A673 (cell line): ENCODE results near the gene FGFR3. TPM values are rescaled to one million over a fixed set of nuclear protein-coding genes. Genes with fewer than 3 reads are reported as not detected.

Experiments used
- BruUV-seq: library from RNA; stranded (reverse); fragments of 400-500 nt; replicated peaks from 2 replicates; lab custom pipeline; 2021; lab: Mats Ljungman, UMichigan
- CTCF ChIA-PET: fragments of 300-600 bp; sonication (Branson Sonifier 250); formaldehyde crosslinking; loops from one replicate; lab custom pipeline; 2022; ENCODE audit warnings: antibody characterized with exemption; lab: Charles Lee
- POLR2A ChIA-PET: fragments of 300-600 bp; sonication (Branson Sonifier 250); formaldehyde crosslinking; loops from one replicate; lab custom pipeline; 2022; ENCODE audit warnings: antibody characterized with exemption; ENCODE audit not compliant: low non-redundant PET; lab: Charles Lee
- DNase-seq: peaks from one replicate; pipeline ENCODE4 v3.0.0-alpha.2; 2015; ENCODE audit warnings: low spot score
- H3K27ac ChIP-seq: fragments of 200-600 bp; sonication (generic); 2 replicates; pipeline ENCODE4 v1.5.1; 2016; ENCODE audit warnings: mixed run types, low read depth, mild to moderate bottlenecking, mixed read lengths, antibody characterized with exemption, low read length; ENCODE audit not compliant: poor library complexity, severe bottlenecking
- H3K27me3 ChIP-seq: fragments of 200-600 bp; sonication (generic); replicated peaks from 2 replicates; pipeline ENCODE4 v1.6.1; 2017; ENCODE audit warnings: mixed run types, low read depth, mild to moderate bottlenecking, mixed read lengths, antibody characterized with exemption, low read length; ENCODE audit not compliant: insufficient read depth, poor library complexity
- H3K36me3 ChIP-seq: fragments of 200-600 bp; sonication (generic); 2 replicates; pipeline ENCODE4 v1.6.1; 2016; ENCODE audit warnings: mixed run types, mild to moderate bottlenecking, mixed read lengths, antibody characterized with exemption, low read length; ENCODE audit not compliant: insufficient read depth, poor library complexity, severe bottlenecking
- H3K4me1 ChIP-seq: fragments of 200-600 bp; sonication (generic); 2 replicates; pipeline ENCODE4 v1.6.1; 2017; ENCODE audit warnings: mixed run types, mild to moderate bottlenecking, mixed read lengths, antibody characterized with exemption, low read length; ENCODE audit not compliant: insufficient read depth, poor library complexity, severe bottlenecking
- H3K4me3 ChIP-seq: fragments of 200-600 bp; sonication (generic); 2 replicates; pipeline ENCODE4 v1.5.1; 2016; ENCODE audit warnings: low read depth, mixed run types, mild to moderate bottlenecking, mixed read lengths, low read length; ENCODE audit not compliant: poor library complexity, severe bottlenecking
- H3K9me3 ChIP-seq: fragments of 200-600 bp; sonication (generic); 2 replicates; pipeline ENCODE4 v1.6.1; 2016; ENCODE audit warnings: mixed run types, low read depth, mild to moderate bottlenecking, mixed read lengths, antibody characterized with exemption, low read length; ENCODE audit not compliant: poor library complexity, severe bottlenecking
- EZH2 ChIP-seq: fragments of 200-600 bp; sonication (generic); IDR thresholded peaks from 2 replicates; pipeline ENCODE4 v1.6.1; 2017; ENCODE audit warnings: borderline replicate concordance, low read depth, mild to moderate bottlenecking, mixed read lengths, antibody characterized with exemption, low read length; ENCODE audit not compliant: poor library complexity, severe bottlenecking
- intact Hi-C: fragments of 100-400 bp; cut with micrococcal nuclease; formaldehyde crosslinking; loops from one replicate; pipeline ENCODE4 v1.10.0; 2022; ENCODE audit not compliant: unreplicated experiment
- total RNA-seq: library from RNA; stranded (reverse); gene quantifications from 2 replicates; pipeline ENCODE4 v1.2.3, GENCODE V29; 2021
- TF ChIP-seq, protein P1 (sequence below): fragments of 300-800, 200-600 bp; sonication (generic); conservative IDR thresholded peaks from 2 replicates; pipeline ENCODE4 v1.5.1; 2017; ENCODE audit warnings: low read depth, mild to moderate bottlenecking, antibody characterized with exemption, low read length, moderate library complexity, mixed read lengths

FGFR3 gene
- total RNA-seq, 1 experiment from 2014 or later = 5.5 TPM

DNA sequence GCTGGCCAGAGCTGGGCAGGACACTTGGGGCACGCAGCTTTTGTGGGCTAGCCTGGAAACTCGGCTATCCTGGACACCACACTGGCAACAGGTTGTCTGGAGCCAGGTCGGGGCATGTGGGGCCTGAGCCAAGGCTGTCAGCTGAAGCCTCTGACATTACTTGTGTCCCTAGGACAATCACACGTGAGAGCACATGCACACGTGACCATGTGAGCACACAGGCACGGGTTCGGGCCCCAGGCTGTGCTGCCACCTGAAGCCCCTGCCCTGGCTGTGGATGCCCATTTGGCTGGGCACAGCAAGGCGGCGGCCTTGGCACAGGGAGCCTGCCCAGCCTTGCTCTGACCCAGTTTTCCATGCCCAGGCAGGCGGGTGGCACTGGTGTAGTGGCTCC lies 8.7 kb upstream of the FGFR3 start:
- no peak overlapping the region for H3K4me3 ChIP-seq
- TF ChIP-seq EZH2 = no peak
- TF ChIP-seq, protein P1, sequence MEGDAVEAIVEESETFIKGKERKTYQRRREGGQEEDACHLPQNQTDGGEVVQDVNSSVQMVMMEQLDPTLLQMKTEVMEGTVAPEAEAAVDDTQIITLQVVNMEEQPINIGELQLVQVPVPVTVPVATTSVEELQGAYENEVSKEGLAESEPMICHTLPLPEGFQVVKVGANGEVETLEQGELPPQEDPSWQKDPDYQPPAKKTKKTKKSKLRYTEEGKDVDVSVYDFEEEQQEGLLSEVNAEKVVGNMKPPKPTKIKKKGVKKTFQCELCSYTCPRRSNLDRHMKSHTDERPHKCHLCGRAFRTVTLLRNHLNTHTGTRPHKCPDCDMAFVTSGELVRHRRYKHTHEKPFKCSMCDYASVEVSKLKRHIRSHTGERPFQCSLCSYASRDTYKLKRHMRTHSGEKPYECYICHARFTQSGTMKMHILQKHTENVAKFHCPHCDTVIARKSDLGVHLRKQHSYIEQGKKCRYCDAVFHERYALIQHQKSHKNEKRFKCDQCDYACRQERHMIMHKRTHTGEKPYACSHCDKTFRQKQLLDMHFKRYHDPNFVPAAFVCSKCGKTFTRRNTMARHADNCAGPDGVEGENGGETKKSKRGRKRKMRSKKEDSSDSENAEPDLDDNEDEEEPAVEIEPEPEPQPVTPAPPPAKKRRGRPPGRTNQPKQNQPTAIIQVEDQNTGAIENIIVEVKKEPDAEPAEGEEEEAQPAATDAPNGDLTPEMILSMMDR = no peak
- H3K27me3 ChIP-seq = no peaks in the 10 kb centered on the region
- intact Hi-C loops = no loop called here
- H3K27ac ChIP-seq = no peak overlapping the region
- BruUV-seq = no TSS peak
- CTCF ChIA-PET = no interaction called here
- no peaks in the 10 kb centered on the region for H3K36me3 ChIP-seq
- no peak for DNase-seq
- POLR2A ChIA-PET = no interaction called here
- H3K4me1 ChIP-seq = no peaks in the 10 kb centered on the region
- H3K9me3 ChIP-seq = no peaks in the 10 kb centered on the region

DNA sequence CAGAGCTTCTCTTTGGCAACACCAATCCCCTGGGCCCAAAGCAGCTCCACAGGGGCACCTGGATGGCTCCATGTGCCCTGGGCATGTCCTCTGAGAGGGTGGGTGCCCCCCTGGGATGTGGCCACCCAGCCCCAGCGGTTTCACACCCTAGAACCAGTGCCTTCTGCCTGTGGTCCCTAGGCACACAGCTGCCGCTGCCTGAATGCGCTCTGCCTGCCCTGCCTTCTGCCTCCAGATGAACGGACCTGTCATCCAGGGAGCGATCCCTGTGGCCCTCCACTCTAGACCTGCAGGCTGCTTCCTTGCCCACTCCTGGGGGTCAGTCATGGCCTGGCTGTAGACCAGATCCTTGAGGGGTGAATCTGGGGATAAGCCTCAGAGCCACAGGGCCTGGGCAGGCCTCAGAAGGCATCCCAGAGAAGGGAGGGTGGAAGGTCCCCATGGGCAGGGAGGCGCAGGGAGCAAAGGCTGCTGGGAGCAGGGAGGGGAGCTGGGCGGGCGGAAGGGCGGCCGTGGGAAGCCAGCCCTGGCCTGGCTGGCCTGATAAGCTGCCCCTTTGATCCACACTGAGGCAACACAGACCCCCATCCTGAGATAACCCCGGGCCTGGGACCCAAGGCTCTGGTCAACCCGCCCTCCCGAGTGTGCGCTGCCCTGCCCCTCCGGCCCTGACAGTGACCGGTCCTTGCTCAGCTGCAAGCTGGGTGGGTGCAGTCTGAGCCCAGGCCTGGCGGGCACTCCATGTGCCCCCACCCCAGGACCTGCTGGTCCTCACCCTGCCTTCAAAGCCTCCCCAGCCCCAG lies 8.1 kb upstream of the FGFR3 start:
- no peak for TF ChIP-seq EZH2
- TF ChIP-seq, protein P1 = no peak

DNA sequence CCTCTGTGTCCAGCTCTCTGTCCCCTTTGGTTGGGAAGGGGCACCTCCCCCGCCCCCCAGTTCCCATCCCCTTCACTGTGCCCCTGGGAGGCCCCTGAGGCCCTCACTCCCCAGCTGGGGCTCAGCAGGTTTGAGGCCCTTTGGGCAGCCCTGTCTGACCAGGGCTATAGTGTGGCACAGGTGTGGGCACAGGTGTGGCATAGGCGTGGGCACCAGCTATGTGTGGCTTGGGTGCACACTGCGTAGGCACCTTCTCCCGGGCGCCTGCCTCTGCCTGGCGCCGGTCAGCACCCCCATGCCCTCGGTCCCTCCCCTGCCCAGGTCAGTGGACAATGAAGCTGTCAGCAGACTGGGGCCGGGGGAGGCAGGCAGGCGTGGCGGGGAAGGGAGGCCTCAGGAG lies 7.5 kb upstream of the FGFR3 start:
- DNase-seq = no peak
- CTCF ChIA-PET = no interaction called here
- no peaks in the 10 kb centered on the region for H3K9me3 ChIP-seq
- POLR2A ChIA-PET = no interaction called here
- no peaks in the 10 kb centered on the region for H3K27me3 ChIP-seq
- no peaks in the 10 kb centered on the region for H3K4me1 ChIP-seq
- intact Hi-C loops = no loop called here
- TF ChIP-seq, protein P1 = no peak
- no peak for TF ChIP-seq EZH2
- no peaks in the 10 kb centered on the region for H3K36me3 ChIP-seq
- H3K27ac ChIP-seq = no peak overlapping the region
- no TSS peak for BruUV-seq
- H3K4me3 ChIP-seq = no peak overlapping the region

More for the DNA sequence above, 8.1 kb upstream of the FGFR3 start:
- CTCF ChIA-PET = no interaction called here
- no peaks in the 10 kb centered on the region for H3K9me3 ChIP-seq
- H3K4me1 ChIP-seq = no peaks in the 10 kb centered on the region
- no peaks in the 10 kb centered on the region for H3K27me3 ChIP-seq
- H3K27ac ChIP-seq = no peak overlapping the region
- no peak overlapping the region for H3K4me3 ChIP-seq
- no TSS peak for BruUV-seq
- DNase-seq = no peak
- intact Hi-C loops = no loop called here
- no peaks in the 10 kb centered on the region for H3K36me3 ChIP-seq
- POLR2A ChIA-PET = no interaction called here
